ENCODE results near the gene RFX2. TPM values are rescaled to one million over a fixed set of nuclear protein-coding genes. Genes with fewer than 3 reads are reported as not detected.

Gene RFX2
- total and polyA plus RNA-seq, 9 of the 15 experiments (the other 6 are each of a cell fraction or from before 2014, with no cell fraction given) = 3.6 to 18.7 (median 8.7) TPM

GRCh38 chr19:6021878-6022569, 88.3 kb downstream of the RFX2 start:
- H3K9me1 ChIP-seq (ENCODE audit: control insufficient read depth, insufficient read depth, low read length) = peaks cover 2% of the 10 kb centered on the region
- H3K4me1 ChIP-seq (replicated peaks in 1 of 2; ENCODE audit: control insufficient read depth in 2 of 2, insufficient read depth in 2 of 2, low read length in 2 of 2) = peaks cover 0 to 23% of the 10 kb centered on the region in 2 experiments; a peak in 2 of 5 replicates
- H3K4me2 ChIP-seq (ENCODE audit: insufficient read depth, low read length) = no peak overlapping the region
- intact Hi-C loops (cut with micrococcal nuclease) (loop anchor here (1.0 to 5.0 kb wide), 2 partner anchors 35 to 220 kb away; no protein-coding TSS in a partner anchor), in situ Hi-C loops (cut with MboI) (loop anchor here (5.0 kb wide), 1 partner anchor 220 kb away; no protein-coding TSS in a partner anchor)
- peaks cover 4% of the 10 kb centered on the region for H4K20me1 ChIP-seq (replicated peaks; ENCODE audit: control insufficient read depth, insufficient read depth, low read length)
- FAIRE-seq (peak; percentile 95), DNase-seq (ENCODE audit: extremely low read depth in 1 of 4, low spot score in 3 of 4) (peak; percentile 84 to 90 (median 86)), ATAC-seq (peak; percentile 99)
- ChIA-PET CTCF (ENCODE audit: low intra/inter-chr PET ratio) (interaction anchor here (0.5 to 4.0 kb wide), 6 partner anchors 19 to 248 kb away, joined by 3 to 32 read pairs (median 15); partner anchors contain the start of gene NRTN), POLR2A (interaction anchor here (0.6 to 1.0 kb wide), 7 partner anchors 13 to 247 kb away, joined by 3 to 4 read pairs (median 3); no protein-coding TSS in a partner anchor)
- no peaks in the 10 kb centered on the region for H3K9me3 ChIP-seq (replicated peaks; ENCODE audit: control insufficient read depth, insufficient read depth, low read depth, low read length)
- peak overlapping the region in 1 of 2 experiments; percentile 72; a peak in 2 of 4 replicates for H3K9ac ChIP-seq (ENCODE audit: insufficient read depth in 1 of 2, low read depth in 2 of 2, low read length in 2 of 2)
- H3K27me3 ChIP-seq (ENCODE audit: control insufficient read depth in 2 of 2, insufficient read depth in 2 of 2, low read length in 2 of 2) = no peaks in the 10 kb centered on the region
- no peak overlapping the region for H2AFZ ChIP-seq (ENCODE audit: low read depth, low read length)
- H3K27ac ChIP-seq (ENCODE audit: extremely low read depth, low read depth, low read length) = no peak overlapping the region
- no peaks in the 10 kb centered on the region for H3K79me2 ChIP-seq (ENCODE audit: control insufficient read depth, insufficient read depth, low read length)
- no peaks in the 10 kb centered on the region; the same call in 2 of the 3 replicates for H3K36me3 ChIP-seq (ENCODE audit: control insufficient read depth, insufficient read depth, low read length)
- WGBS (ENCODE audit: insufficient coverage, low coverage, missing lambda C conversion rate) = 54% methylated on average over 26 of the region's 29 CpGs
- H3K4me3 ChIP-seq = no peak overlapping the region
- BruUV-seq (replicated peaks) = no TSS peak
- no peak for TF ChIP-seq NFE2 (IDR thresholded peaks at IDR 0.05; ENCODE audit: low read depth)
- TF ChIP-seq NKRF (IDR thresholded peaks at IDR 0.05; ENCODE audit: borderline replicate concordance) = no peak
- TF ChIP-seq CTCF (IDR thresholded peaks at IDR 0.05 in 2 of 3, conservative IDR thresholded peaks at IDR 0.05 in 1 of 3; ENCODE audit: insufficient read depth in 2 of 3, low read depth in 1 of 3, low read length in 3 of 3) = peak; percentile 89 to 94 (median 91)
- peak in 1 of 2 experiments; percentile 52; a peak in 2 of 4 replicates for TF ChIP-seq NRF1 (conservative IDR thresholded peaks at IDR 0.05 in 1 of 2, IDR thresholded peaks at IDR 0.05 in 1 of 2)
- TF ChIP-seq RREB1 (CRISPR knock-in tag; IDR thresholded peaks at IDR 0.05) = no peak
- TF ChIP-seq CXXC5 (CRISPR knock-in tag; IDR thresholded peaks at IDR 0.05) = peak; percentile 32; the same call in 1 of the 2 replicates
- TF ChIP-seq MTA3 (IDR thresholded peaks at IDR 0.05; ENCODE audit: borderline replicate concordance) = peak; percentile 49; the same call in 1 of the 2 replicates
- no peak for TF ChIP-seq ZNF395 (CRISPR knock-in tag; IDR thresholded peaks at IDR 0.05)
